Lower lobe of right lung (tissue), 2 donors: Measurements from ENCODE around the gene SLC29A3. TPM values are rescaled to one million over a fixed set of nuclear protein-coding genes. Genes with fewer than 3 reads are reported as not detected.

ENCODE experiments used
- ATAC-seq, 2 donors: fragments of 200-7000 bp; cut with Tn5 transposase; one replicate each; pipeline ENCODE4 v1.9.1; 2020 to 2022; ENCODE audit warnings: mild to moderate bottlenecking in 2 of 2, moderate library complexity in 2 of 2
- DNase-seq: peaks from one replicate; pipeline ENCODE4 v3.0.0-alpha.2; 2020
- H3K27ac ChIP-seq: fragments of 200-600 bp; one replicate; pipeline ENCODE4 v1.8.0; 2022
- H3K27me3 ChIP-seq: fragments of 200-600 bp; one replicate; pipeline ENCODE4 v1.8.0; 2022; ENCODE audit warnings: low read depth
- H3K36me3 ChIP-seq: fragments of 200-600 bp; one replicate; pipeline ENCODE4 v1.8.0; 2022; ENCODE audit warnings: mild to moderate bottlenecking
- H3K4me1 ChIP-seq: fragments of 200-600 bp; one replicate; pipeline ENCODE4 v1.8.0; 2022
- H3K4me3 ChIP-seq: fragments of 200-600 bp; one replicate; pipeline ENCODE4 v1.8.0; 2022; ENCODE audit warnings: mild to moderate bottlenecking
- H3K9me3 ChIP-seq: fragments of 200-600 bp; one replicate; pipeline ENCODE4 v1.8.0; 2022
- CTCF ChIP-seq: fragments of 200-600 bp; IDR thresholded peaks from one replicate; pipeline ENCODE4 v1.8.0; 2022; ENCODE audit warnings: antibody characterized with exemption, mild to moderate bottlenecking
- intact Hi-C: fragments of 100-400 bp; cut with DNase I; formaldehyde crosslinking; loops from one replicate; pipeline ENCODE4 v1.11.0; 2022
- total RNA-seq: library from RNA; stranded (reverse); fragmentation: NEBNext Ultra II Directional; extraction: Animal tissue kit (Norgen Biotek cat#: 25700); gene quantifications from one replicate; pipeline ENCODE4 v1.2.1, GENCODE V29; 2021
- donor health status: DM: no; HTN: yes; CAD: no; lungs with severe emphysema.

The SLC29A3 gene
- total RNA-seq, 1 donor from 2014 or later: 13.2 TPM

DNA sequence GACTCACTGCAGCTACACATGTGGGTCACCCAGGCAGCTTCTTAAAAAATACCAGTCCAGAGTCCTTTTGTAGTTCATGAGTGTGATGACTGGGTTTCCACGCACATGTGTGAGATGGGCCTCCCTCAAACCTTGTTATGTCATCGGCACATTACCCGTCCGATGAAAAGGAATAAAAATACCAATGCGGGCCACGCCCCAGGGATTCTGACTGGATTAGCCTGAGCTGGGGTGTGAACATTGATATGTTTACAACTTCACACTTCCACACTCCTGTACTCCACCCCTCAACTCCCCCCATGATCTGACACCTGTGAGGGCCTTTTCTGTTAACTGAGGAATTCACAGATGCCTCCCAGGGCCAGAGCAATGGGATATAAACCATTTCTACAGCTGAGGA is 6.2 kb downstream of the SLC29A3 start:
- no peaks in the 10 kb centered on the region for H3K27me3 ChIP-seq
- ATAC-seq (no peak), DNase-seq (no peak)
- H3K36me3 ChIP-seq: peaks cover 48% of the 10 kb centered on the region
- no peaks in the 10 kb centered on the region for H3K4me1 ChIP-seq
- H3K27ac ChIP-seq: no peak overlapping the region
- H3K4me3 ChIP-seq: no peak overlapping the region
- intact Hi-C loops: no loop called here
- no peaks in the 10 kb centered on the region for H3K9me3 ChIP-seq
- no peak for TF ChIP-seq CTCF

- H3K36me3 ChIP-seq: peaks cover 48% of the 10 kb centered on the region
- DNase-seq: no peak
- no peaks in the 10 kb centered on the region for H3K27me3 ChIP-seq
- peak in 1 of 2 donors; percentile 29 for ATAC-seq
- no peak for TF ChIP-seq CTCF
- H3K4me3 ChIP-seq: no peak overlapping the region
- H3K4me1 ChIP-seq: no peaks in the 10 kb centered on the region
- no peaks in the 10 kb centered on the region for H3K9me3 ChIP-seq
- intact Hi-C loops: no loop called here
- no peak overlapping the region for H3K27ac ChIP-seq
Measured at GRCh38 chr10:71326464-71326881, 7.4 kb downstream of the SLC29A3 start.

GRCh38 chr10:71330789-71331404 is 11.8 kb downstream of the SLC29A3 start:
- TF ChIP-seq CTCF: no peak
- intact Hi-C loops: no loop called here
- Histone ChIP-seq H3K27ac (no peak overlapping the region), H3K4me1 (peaks cover 21% of the 10 kb centered on the region), H3K27me3 (no peaks in the 10 kb centered on the region), H3K9me3 (no peaks in the 10 kb centered on the region), H3K4me3 (no peak overlapping the region), H3K36me3 (peaks cover 19% of the 10 kb centered on the region)
- no peak for DNase-seq
- ATAC-seq: no peak

DNA sequence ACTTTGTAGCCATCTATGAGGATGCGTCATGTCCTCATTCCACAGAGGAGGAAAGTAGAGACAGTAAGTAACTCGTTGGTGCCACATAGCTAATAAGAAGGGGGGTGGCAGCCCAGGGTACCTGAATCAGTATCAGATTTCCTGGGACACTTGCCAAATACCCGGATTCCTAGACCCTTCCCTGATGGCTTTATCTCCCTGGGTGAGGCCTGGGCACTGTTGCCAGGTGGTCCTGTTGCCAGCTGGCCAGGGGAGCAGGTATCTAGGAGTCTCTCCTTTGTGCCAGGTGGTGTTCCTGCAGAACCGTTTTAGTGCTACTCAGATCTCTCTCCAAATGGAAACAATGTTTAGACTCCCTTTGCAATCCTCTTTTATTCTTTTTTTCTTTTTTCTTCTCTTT is 12.7 kb downstream of the SLC29A3 start:
- intact Hi-C loops: no loop called here
- Histone ChIP-seq H3K36me3 (peaks cover 13% of the 10 kb centered on the region), H3K27me3 (no peaks in the 10 kb centered on the region), H3K9me3 (no peaks in the 10 kb centered on the region), H3K4me3 (no peak overlapping the region), H3K27ac (no peak overlapping the region), H3K4me1 (peaks cover 21% of the 10 kb centered on the region)
- no peak for TF ChIP-seq CTCF
- ATAC-seq: no peak
- DNase-seq: no peak

DNA sequence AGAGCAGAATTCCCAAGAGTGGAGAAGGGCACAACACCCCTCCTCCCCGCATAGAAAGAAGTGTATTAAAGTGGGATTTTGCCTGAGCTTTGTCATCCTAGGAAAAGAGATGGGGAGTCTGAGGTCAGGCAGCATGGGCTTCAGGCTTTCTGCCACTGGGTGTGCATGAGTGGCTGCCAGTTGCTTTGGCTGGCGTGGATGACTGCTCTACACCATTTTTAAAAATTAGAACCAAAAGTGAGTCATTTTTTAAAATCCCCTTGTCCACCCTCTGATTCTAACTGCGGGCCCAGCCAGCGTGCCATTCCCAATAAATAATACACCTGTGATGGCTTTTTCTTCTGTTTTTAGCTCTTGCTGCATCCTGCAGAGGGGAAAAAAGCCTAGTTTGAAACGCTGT is 13.4 kb downstream of the SLC29A3 start:
- Histone ChIP-seq H3K4me3 (no peak overlapping the region), H3K9me3 (no peaks in the 10 kb centered on the region), H3K27ac (no peak overlapping the region), H3K27me3 (no peaks in the 10 kb centered on the region), H3K4me1 (peaks cover 21% of the 10 kb centered on the region), H3K36me3 (peaks cover 13% of the 10 kb centered on the region)
- ATAC-seq (no peak), DNase-seq (no peak)
- TF ChIP-seq CTCF: no peak
- intact Hi-C loops: no loop called here
